H1 (cell line): ENCODE data around the gene SCAP.

Experiments used
- GABPA ChIP-seq: IDR thresholded peaks from 2 replicates; pipeline ENCODE4 v1.6.1; 2011; ENCODE audit warnings: mild to moderate bottlenecking, low read length, moderate library complexity, borderline replicate concordance; ENCODE audit not compliant: insufficient read depth
- NRF1 ChIP-seq: IDR thresholded peaks from 2 replicates; pipeline ENCODE4 v1.6.1; 2011; ENCODE audit warnings: mild to moderate bottlenecking, low read depth, low read length, improper control_type of control experiment
- POLR2A ChIP-seq, 2 experiments: IDR thresholded peaks; 1 replicate in 1 of 2; 2 replicates in 1 of 2; pipeline ENCODE4 v1.6.1; 2011; ENCODE audit warnings: low read depth in 2 of 2, low read length in 2 of 2, mild to moderate bottlenecking in 2 of 2; ENCODE audit errors: control extremely low read depth in 1 of 2
- TAF1 ChIP-seq: IDR thresholded peaks from 2 replicates; pipeline ENCODE4 v1.6.1; 2011; ENCODE audit warnings: mild to moderate bottlenecking, low read depth, low read length
- TF ChIP-seq, protein P1 (sequence below), 3 experiments: IDR thresholded peaks; 1 replicate in 2 of 3; 2 replicates in 1 of 3; pipeline versions ENCODE4 v1.5.1 to v1.6.1; 2011; ENCODE audit warnings: low read length in 3 of 3, mild to moderate bottlenecking in 3 of 3, inconsistent platforms in 2 of 3, low read depth in 1 of 3, moderate library complexity in 1 of 3; ENCODE audit not compliant: insufficient read depth in 1 of 3; ENCODE audit errors: control extremely low read depth in 1 of 3

DNA sequence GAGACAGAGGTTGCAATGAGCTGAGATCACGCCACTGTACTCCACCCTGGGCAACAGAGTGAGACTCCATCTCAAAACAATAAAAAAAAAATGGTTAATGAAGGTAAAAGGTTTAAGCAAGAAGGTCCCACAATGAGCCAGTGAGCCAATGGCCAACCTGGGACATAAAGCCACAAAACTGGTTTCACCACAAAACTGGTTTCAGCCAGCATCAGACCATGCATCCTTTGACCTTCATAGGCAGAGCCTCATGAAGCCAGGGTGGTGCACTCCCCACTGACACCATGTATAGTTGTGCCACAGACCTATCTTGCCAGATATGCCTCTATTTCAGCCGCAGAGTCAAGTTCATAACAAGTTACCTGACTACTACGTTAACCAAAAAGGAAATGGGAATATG lies 41.9 kb downstream of the SCAP start:
- TF ChIP-seq, protein P1, sequence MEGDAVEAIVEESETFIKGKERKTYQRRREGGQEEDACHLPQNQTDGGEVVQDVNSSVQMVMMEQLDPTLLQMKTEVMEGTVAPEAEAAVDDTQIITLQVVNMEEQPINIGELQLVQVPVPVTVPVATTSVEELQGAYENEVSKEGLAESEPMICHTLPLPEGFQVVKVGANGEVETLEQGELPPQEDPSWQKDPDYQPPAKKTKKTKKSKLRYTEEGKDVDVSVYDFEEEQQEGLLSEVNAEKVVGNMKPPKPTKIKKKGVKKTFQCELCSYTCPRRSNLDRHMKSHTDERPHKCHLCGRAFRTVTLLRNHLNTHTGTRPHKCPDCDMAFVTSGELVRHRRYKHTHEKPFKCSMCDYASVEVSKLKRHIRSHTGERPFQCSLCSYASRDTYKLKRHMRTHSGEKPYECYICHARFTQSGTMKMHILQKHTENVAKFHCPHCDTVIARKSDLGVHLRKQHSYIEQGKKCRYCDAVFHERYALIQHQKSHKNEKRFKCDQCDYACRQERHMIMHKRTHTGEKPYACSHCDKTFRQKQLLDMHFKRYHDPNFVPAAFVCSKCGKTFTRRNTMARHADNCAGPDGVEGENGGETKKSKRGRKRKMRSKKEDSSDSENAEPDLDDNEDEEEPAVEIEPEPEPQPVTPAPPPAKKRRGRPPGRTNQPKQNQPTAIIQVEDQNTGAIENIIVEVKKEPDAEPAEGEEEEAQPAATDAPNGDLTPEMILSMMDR (IDR thresholded peaks at IDR 0.05; ENCODE audit: control extremely low read depth in 1 of 3, insufficient read depth in 1 of 3, low read depth in 1 of 3, low read length in 3 of 3), result no peak
- TF ChIP-seq GABPA (no peak), POLR2A (IDR thresholded peaks at IDR 0.05; ENCODE audit: control extremely low read depth in 1 of 2, low read depth in 2 of 2, low read length in 2 of 2) (no peak), TAF1 (no peak), NRF1 (no peak)
